Keratinocyte (primary cell): Measurements from ENCODE around the gene ARL15. TPM values are rescaled to one million over a fixed set of nuclear protein-coding genes. Genes with fewer than 3 reads are reported as not detected.

Experiments used
- DNase-seq: peaks from one replicate; pipeline ENCODE4 v3.0.0-alpha.2; 2011; ENCODE audit warnings: low read depth, missing footprints, low spot score
- FAIRE-seq: peaks from 2 replicates; lab custom pipeline; 2011; peaks lifted over from hg19 to GRCh38; lab: Jason Lieb, UNC
- H2AFZ ChIP-seq: 2 replicates; pipeline ENCODE4 v1.6.0; 2012; ENCODE audit warnings: low read length, control low read depth, inconsistent platforms; ENCODE audit not compliant: control insufficient read depth
- H3K27ac ChIP-seq: 2 replicates; pipeline ENCODE4 v1.5.1; 2011; ENCODE audit warnings: low read length; ENCODE audit not compliant: control insufficient read depth, insufficient read depth
- H3K27me3 ChIP-seq: 3 replicates; pipeline ENCODE4 v1.6.0; 2011; ENCODE audit warnings: low read length; ENCODE audit not compliant: control insufficient read depth, insufficient read depth; ENCODE audit errors: extremely low read depth
- H3K36me3 ChIP-seq, 2 experiments: 2 replicates in 1 of 2; 3 replicates in 1 of 2; pipeline ENCODE4 v1.5.1; 2011; ENCODE audit warnings: low read length in 2 of 2, mild to moderate bottlenecking in 1 of 2; ENCODE audit not compliant: control insufficient read depth in 2 of 2, insufficient read depth in 2 of 2; ENCODE audit errors: extremely low read depth in 1 of 2
- H3K4me1 ChIP-seq: 3 replicates; pipeline ENCODE4 v1.5.1; 2011; ENCODE audit warnings: low read length; ENCODE audit not compliant: control insufficient read depth, insufficient read depth; ENCODE audit errors: extremely low read depth
- H3K4me2 ChIP-seq: 3 replicates; pipeline ENCODE4 v1.6.0; 2011; ENCODE audit warnings: low read depth, low read length; ENCODE audit not compliant: control insufficient read depth, insufficient read depth; ENCODE audit errors: extremely low read depth
- H3K4me3 ChIP-seq, 3 experiments: fragments of 200-600 bp in 1 of 3; sonication (generic) in 1 of 3; 2 replicates in 2 of 3; 3 replicates in 1 of 3; pipeline ENCODE4 v1.5.1; 2011 to 2016; ENCODE audit warnings: low read length in 3 of 3, mild to moderate bottlenecking in 3 of 3, control low read depth in 2 of 3, inconsistent platforms in 1 of 3, low read depth in 1 of 3, mixed read lengths in 1 of 3, mixed run types in 1 of 3, moderate library complexity in 1 of 3; ENCODE audit not compliant: control insufficient read depth in 2 of 3, insufficient read depth in 2 of 3; ENCODE audit errors: extremely low read depth in 1 of 3
- H3K79me2 ChIP-seq: 2 replicates; pipeline ENCODE4 v1.6.0; 2012; ENCODE audit warnings: low read length; ENCODE audit not compliant: control insufficient read depth, insufficient read depth
- H3K9ac ChIP-seq: 3 replicates; pipeline ENCODE4 v1.6.0; 2011; ENCODE audit warnings: low read length; ENCODE audit not compliant: control insufficient read depth, insufficient read depth; ENCODE audit errors: extremely low read depth
- H3K9me1 ChIP-seq: 3 replicates; pipeline ENCODE4 v1.6.0; 2011; ENCODE audit warnings: low read length; ENCODE audit not compliant: control insufficient read depth, insufficient read depth; ENCODE audit errors: extremely low read depth
- H3K9me3 ChIP-seq: 2 replicates; pipeline ENCODE4 v1.5.1; 2012; ENCODE audit warnings: low read depth, low read length; ENCODE audit not compliant: control insufficient read depth
- H4K20me1 ChIP-seq: 3 replicates; pipeline ENCODE4 v1.6.0; 2011; ENCODE audit warnings: low read length; ENCODE audit not compliant: control insufficient read depth, insufficient read depth; ENCODE audit errors: extremely low read depth
- CTCF ChIP-seq, 3 experiments: IDR thresholded peaks in 1 of 3; conservative IDR thresholded peaks in 1 of 3; optimal IDR thresholded peaks in 1 of 3; 2 replicates in 2 of 3; 3 replicates in 1 of 3; pipeline versions ENCODE3 to v1.5.1; 2011; ENCODE audit warnings: low read length in 3 of 3, mild to moderate bottlenecking in 3 of 3, moderate library complexity in 2 of 3, control low read depth in 1 of 3, inconsistent platforms in 1 of 3; ENCODE audit not compliant: insufficient read depth in 2 of 3; ENCODE audit errors: extremely low read depth in 1 of 3
- EZH2 ChIP-seq: IDR thresholded peaks from one replicate; pipeline ENCODE4 v1.6.1; 2012; ENCODE audit warnings: inconsistent platforms, mild to moderate bottlenecking, low read length, moderate library complexity
- dilution Hi-C: fragments of 300-500 bp; cut with MboI; formaldehyde crosslinking; loops from one replicate; pipeline ENCODE4 v1.7.0; 2020; ENCODE audit warnings: low sequenced_read_pairs; ENCODE audit not compliant: extremely low pct_ligation_motif_present
- polyA plus RNA-seq, 5 experiments: library from polyadenylated mRNA; depleted of rRNA in 3 of 5; stranded (reverse) in 3 of 5; stranded (forward) in 1 of 5; unstranded in 1 of 5; fragments of >200 nt; gene quantifications; 1 replicate in 1 of 5; 2 replicates in 3 of 5; 3 replicates in 1 of 5; pipeline versions ENCODE4 v1.2.1 to v1.2.3, GENCODE V29; 2011 to 2012; ENCODE audit warnings: missing spikeins in 2 of 5, low read depth in 1 of 5, low replicate concordance in 1 of 5

ARL15 gene
- polyA plus RNA-seq, 1 donor (not counting 4 experiments of a cell fraction or from before 2014, with no cell fraction given): 19.7 TPM

- dilution Hi-C loops: no loop called here
- H2AFZ ChIP-seq: no peak overlapping the region
- no peak for DNase-seq
- peaks cover 5% of the 10 kb centered on the region for H3K4me1 ChIP-seq
- H3K27me3 ChIP-seq: no peaks in the 10 kb centered on the region
- no peak overlapping the region for H3K4me2 ChIP-seq
- H3K4me3 ChIP-seq: no peak overlapping the region
- no peak for FAIRE-seq
- no peaks in the 10 kb centered on the region for H4K20me1 ChIP-seq
- TF ChIP-seq EZH2 (no peak), CTCF (optimal IDR thresholded peaks at IDR 0.05 in 1 of 3, IDR thresholded peaks at IDR 0.05 in 1 of 3, conservative IDR thresholded peaks at IDR 0.05 in 1 of 3; ENCODE audit: extremely low read depth in 1 of 3, insufficient read depth in 2 of 3, low read length in 3 of 3) (no peak)
- H3K9me1 ChIP-seq: no peaks in the 10 kb centered on the region
- H3K79me2 ChIP-seq: no peaks in the 10 kb centered on the region
- H3K27ac ChIP-seq: no peak overlapping the region
- no peak overlapping the region for H3K9ac ChIP-seq
- H3K9me3 ChIP-seq: no peaks in the 10 kb centered on the region
- no peaks in the 10 kb centered on the region for H3K36me3 ChIP-seq
Observed at GRCh38 chr5:53906736-53907135, 403.6 kb downstream of the ARL15 start.

GRCh38 chr5:53902296-53902907, 408.0 kb downstream of the ARL15 start:
- H3K9ac ChIP-seq: no peak overlapping the region
- H2AFZ ChIP-seq: no peak overlapping the region
- no peak for DNase-seq
- H3K4me1 ChIP-seq: no peaks in the 10 kb centered on the region
- no peaks in the 10 kb centered on the region for H3K27me3 ChIP-seq
- FAIRE-seq: no peak
- no peaks in the 10 kb centered on the region for H4K20me1 ChIP-seq
- H3K4me2 ChIP-seq: no peak overlapping the region
- H3K9me1 ChIP-seq: no peaks in the 10 kb centered on the region
- no peaks in the 10 kb centered on the region for H3K36me3 ChIP-seq
- no peak overlapping the region for H3K27ac ChIP-seq
- no peaks in the 10 kb centered on the region for H3K79me2 ChIP-seq
- dilution Hi-C loops: no loop called here
- no peak overlapping the region for H3K4me3 ChIP-seq
- no peaks in the 10 kb centered on the region for H3K9me3 ChIP-seq
- no peak for TF ChIP-seq CTCF (optimal IDR thresholded peaks at IDR 0.05 in 1 of 3, IDR thresholded peaks at IDR 0.05 in 1 of 3, conservative IDR thresholded peaks at IDR 0.05 in 1 of 3; ENCODE audit: extremely low read depth in 1 of 3, insufficient read depth in 2 of 3, low read length in 3 of 3)
- no peak for TF ChIP-seq EZH2
